Adrenal gland (tissue), 5 donors: ENCODE measurements around the gene SETX.

ENCODE experiments used
- CTCF ChIP-seq, 6 experiments: fragments of 450-650 bp in 4 of 6; fragments of 200-600 bp in 2 of 6; sonication (generic) in 1 of 6; IDR thresholded peaks; 1 replicate in 5 of 6; 2 replicates in 1 of 6; pipeline versions ENCODE4 v1.5.1 to v1.8.0; 2016 to 2021; ENCODE audit warnings: antibody characterized with exemption in 6 of 6, mild to moderate bottlenecking in 2 of 6, moderate library complexity in 1 of 6
- POLR2A ChIP-seq, 2 donors: fragments of 450-650 bp; IDR thresholded peaks; one replicate each; pipeline ENCODE4 v1.6.1; 2017; ENCODE audit warnings: antibody characterized with exemption in 2 of 2, mild to moderate bottlenecking in 2 of 2, moderate library complexity in 1 of 2
- donor health status: DM: no; HTN: no; CAD: no.

GRCh38 chr9:132341177-132341840 is 13.5 kb downstream of the SETX start:
- TF ChIP-seq CTCF (IDR thresholded peaks at IDR 0.05) (no peak), POLR2A (IDR thresholded peaks at IDR 0.05) (no peak)
